ENCODE data around the gene NCKAP5. TPM values are rescaled to one million over a fixed set of nuclear protein-coding genes. Genes with fewer than 3 reads are reported as not detected.

The NCKAP5 gene
- total RNA-seq, 1 donor from 2014 or later, result 7.4 TPM

DNA sequence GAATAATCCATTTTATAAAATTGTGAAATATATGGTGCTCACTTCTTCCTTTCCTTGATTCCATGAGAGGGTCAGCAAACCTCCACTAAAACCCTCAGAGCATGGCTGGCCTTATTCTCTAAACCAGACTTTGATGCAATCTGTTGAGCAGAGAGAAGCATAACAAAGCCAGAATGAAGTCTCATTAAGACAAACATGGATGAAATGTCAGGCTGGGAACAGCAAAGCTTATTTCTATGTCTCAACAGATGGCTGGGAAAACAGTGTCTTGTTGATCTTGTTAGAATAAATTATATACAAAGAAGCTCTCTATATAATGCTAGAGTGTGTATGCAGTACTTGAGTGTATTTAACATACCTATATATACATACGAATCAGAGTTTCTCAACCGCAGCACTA is 671.2 kb downstream of the NCKAP5 start:
- no peak overlapping the region for H3K4me3 Mint-ChIP-seq (ENCODE audit: unreplicated experiment)
- H3K4me1 Mint-ChIP-seq (ENCODE audit: unreplicated experiment), result no peaks in the 10 kb centered on the region
- H3K27me3 Mint-ChIP-seq (ENCODE audit: unreplicated experiment), result peaks cover 2% of the 10 kb centered on the region
- TF ChIP-seq, protein P1, sequence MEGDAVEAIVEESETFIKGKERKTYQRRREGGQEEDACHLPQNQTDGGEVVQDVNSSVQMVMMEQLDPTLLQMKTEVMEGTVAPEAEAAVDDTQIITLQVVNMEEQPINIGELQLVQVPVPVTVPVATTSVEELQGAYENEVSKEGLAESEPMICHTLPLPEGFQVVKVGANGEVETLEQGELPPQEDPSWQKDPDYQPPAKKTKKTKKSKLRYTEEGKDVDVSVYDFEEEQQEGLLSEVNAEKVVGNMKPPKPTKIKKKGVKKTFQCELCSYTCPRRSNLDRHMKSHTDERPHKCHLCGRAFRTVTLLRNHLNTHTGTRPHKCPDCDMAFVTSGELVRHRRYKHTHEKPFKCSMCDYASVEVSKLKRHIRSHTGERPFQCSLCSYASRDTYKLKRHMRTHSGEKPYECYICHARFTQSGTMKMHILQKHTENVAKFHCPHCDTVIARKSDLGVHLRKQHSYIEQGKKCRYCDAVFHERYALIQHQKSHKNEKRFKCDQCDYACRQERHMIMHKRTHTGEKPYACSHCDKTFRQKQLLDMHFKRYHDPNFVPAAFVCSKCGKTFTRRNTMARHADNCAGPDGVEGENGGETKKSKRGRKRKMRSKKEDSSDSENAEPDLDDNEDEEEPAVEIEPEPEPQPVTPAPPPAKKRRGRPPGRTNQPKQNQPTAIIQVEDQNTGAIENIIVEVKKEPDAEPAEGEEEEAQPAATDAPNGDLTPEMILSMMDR (IDR thresholded peaks at IDR 0.05; ENCODE audit: unreplicated experiment), result no peak
- no peaks in the 10 kb centered on the region for H3K9me3 Mint-ChIP-seq (ENCODE audit: unreplicated experiment)
- DNase-seq (ENCODE audit: low spot score), result no peak
- H3K36me3 Mint-ChIP-seq (ENCODE audit: low read depth, unreplicated experiment), result no peaks in the 10 kb centered on the region
- no peak overlapping the region for H3K27ac Mint-ChIP-seq (ENCODE audit: unreplicated experiment)

- Mint-ChIP-seq H3K27me3 (ENCODE audit: unreplicated experiment) (peaks cover 2% of the 10 kb centered on the region), H3K4me3 (ENCODE audit: unreplicated experiment) (no peak overlapping the region), H3K4me1 (ENCODE audit: unreplicated experiment) (no peaks in the 10 kb centered on the region), H3K36me3 (ENCODE audit: low read depth, unreplicated experiment) (no peaks in the 10 kb centered on the region), H3K9me3 (ENCODE audit: unreplicated experiment) (no peaks in the 10 kb centered on the region), H3K27ac (ENCODE audit: unreplicated experiment) (no peak overlapping the region)
- DNase-seq (ENCODE audit: low spot score), result no peak
- TF ChIP-seq, protein P1 (IDR thresholded peaks at IDR 0.05; ENCODE audit: unreplicated experiment), result no peak
Observed at GRCh38 chr2:132896073-132896472, 672.2 kb downstream of the NCKAP5 start.

DNA sequence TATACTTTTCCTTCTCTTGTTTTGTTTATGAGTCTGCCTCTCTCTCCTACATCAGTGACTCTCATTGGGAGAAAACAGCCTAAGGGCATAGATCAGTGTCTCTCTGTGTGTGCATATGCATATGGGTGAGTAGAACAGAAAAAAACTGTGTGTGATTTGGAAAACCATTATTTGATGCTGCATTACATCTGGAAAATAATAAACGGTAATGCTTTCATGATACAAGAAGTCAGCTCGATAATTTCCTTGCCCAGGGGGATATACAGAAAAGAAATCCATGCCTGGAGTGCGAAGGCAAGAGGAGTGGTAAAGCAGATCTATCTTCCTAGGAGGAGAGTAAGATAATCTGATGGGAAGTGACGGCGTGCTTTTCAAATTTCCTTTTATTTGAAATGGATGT is 676.8 kb downstream of the NCKAP5 start:
- H3K27ac Mint-ChIP-seq (ENCODE audit: unreplicated experiment), result no peak overlapping the region

GRCh38 chr2:132886574-132886973 is 681.7 kb downstream of the NCKAP5 start:
- no peaks in the 10 kb centered on the region for H3K4me1 Mint-ChIP-seq (ENCODE audit: unreplicated experiment)
- no peaks in the 10 kb centered on the region for H3K9me3 Mint-ChIP-seq (ENCODE audit: unreplicated experiment)

More for the DNA sequence above, 676.8 kb downstream of the NCKAP5 start:
- no peak overlapping the region for H3K4me3 Mint-ChIP-seq (ENCODE audit: unreplicated experiment)
- H3K36me3 Mint-ChIP-seq (ENCODE audit: low read depth, unreplicated experiment), result no peaks in the 10 kb centered on the region
- H3K4me1 Mint-ChIP-seq (ENCODE audit: unreplicated experiment), result no peaks in the 10 kb centered on the region
- DNase-seq (ENCODE audit: low spot score), result no peak
- TF ChIP-seq, protein P1 (IDR thresholded peaks at IDR 0.05; ENCODE audit: unreplicated experiment), result no peak
- H3K27me3 Mint-ChIP-seq (ENCODE audit: unreplicated experiment), result no peaks in the 10 kb centered on the region
- no peaks in the 10 kb centered on the region for H3K9me3 Mint-ChIP-seq (ENCODE audit: unreplicated experiment)

GRCh38 chr2:132884705-132885104 is 683.6 kb downstream of the NCKAP5 start:
- TF ChIP-seq, protein P1 (IDR thresholded peaks at IDR 0.05; ENCODE audit: unreplicated experiment), result no peak
- Mint-ChIP-seq H3K4me3 (ENCODE audit: unreplicated experiment) (no peak overlapping the region), H3K4me1 (ENCODE audit: unreplicated experiment) (no peaks in the 10 kb centered on the region), H3K9me3 (ENCODE audit: unreplicated experiment) (no peaks in the 10 kb centered on the region), H3K36me3 (ENCODE audit: low read depth, unreplicated experiment) (no peaks in the 10 kb centered on the region), H3K27ac (ENCODE audit: unreplicated experiment) (no peak overlapping the region), H3K27me3 (ENCODE audit: unreplicated experiment) (peaks cover 2% of the 10 kb centered on the region)
- no peak for DNase-seq (ENCODE audit: low spot score)

More at GRCh38 chr2:132886574-132886973, 681.7 kb downstream of the NCKAP5 start:
- Mint-ChIP-seq H3K27me3 (ENCODE audit: unreplicated experiment) (peaks cover 2% of the 10 kb centered on the region), H3K36me3 (ENCODE audit: low read depth, unreplicated experiment) (no peaks in the 10 kb centered on the region), H3K27ac (ENCODE audit: unreplicated experiment) (no peak overlapping the region), H3K4me3 (ENCODE audit: unreplicated experiment) (no peak overlapping the region)
- no peak for DNase-seq (ENCODE audit: low spot score)
- TF ChIP-seq, protein P1 (IDR thresholded peaks at IDR 0.05; ENCODE audit: unreplicated experiment), result no peak
